Inflammatory macrophage (primary cell): ENCODE results near the gene AKT1S1.

Source experiments
- DNase-seq, 2 donors: peaks; one replicate each; pipeline ENCODE4 v3.0.0-alpha.2; 2020 to 2022

The AKT1S1 gene

DNA sequence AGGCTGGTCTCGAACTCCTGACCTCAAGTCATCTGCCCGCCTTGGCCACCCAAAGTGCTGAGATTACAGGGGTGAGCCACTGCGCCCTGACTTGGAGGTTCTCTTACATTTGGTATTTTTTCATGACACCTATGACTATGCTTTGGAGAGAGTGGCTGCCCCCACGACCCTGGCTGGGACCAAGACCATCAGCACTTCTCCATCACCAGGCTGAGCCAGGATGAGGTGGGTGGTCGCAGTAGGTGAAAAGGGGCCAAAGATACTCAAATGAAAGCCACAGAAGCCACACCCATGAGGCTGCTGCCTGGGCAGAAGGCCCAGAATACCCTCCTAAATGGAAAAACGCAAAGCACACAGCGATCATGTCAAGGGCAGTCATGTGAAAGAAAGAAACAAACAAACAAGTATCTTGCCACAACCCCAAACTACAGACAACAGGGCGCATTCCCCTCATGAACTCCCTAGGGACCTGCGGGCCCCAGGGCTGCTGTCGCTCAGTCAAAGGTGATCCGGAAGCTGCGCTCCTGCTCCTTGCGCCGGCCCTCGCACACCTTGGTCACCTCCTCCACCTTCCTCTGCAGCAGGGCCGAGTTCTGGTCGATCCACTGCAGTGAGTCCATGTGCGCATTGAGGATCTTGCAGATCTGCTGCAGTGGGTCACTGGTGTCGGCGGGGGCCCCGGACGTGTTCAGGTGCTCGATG, 30.7 kb upstream of the AKT1S1 start:
- DNase-seq = no peak

DNA sequence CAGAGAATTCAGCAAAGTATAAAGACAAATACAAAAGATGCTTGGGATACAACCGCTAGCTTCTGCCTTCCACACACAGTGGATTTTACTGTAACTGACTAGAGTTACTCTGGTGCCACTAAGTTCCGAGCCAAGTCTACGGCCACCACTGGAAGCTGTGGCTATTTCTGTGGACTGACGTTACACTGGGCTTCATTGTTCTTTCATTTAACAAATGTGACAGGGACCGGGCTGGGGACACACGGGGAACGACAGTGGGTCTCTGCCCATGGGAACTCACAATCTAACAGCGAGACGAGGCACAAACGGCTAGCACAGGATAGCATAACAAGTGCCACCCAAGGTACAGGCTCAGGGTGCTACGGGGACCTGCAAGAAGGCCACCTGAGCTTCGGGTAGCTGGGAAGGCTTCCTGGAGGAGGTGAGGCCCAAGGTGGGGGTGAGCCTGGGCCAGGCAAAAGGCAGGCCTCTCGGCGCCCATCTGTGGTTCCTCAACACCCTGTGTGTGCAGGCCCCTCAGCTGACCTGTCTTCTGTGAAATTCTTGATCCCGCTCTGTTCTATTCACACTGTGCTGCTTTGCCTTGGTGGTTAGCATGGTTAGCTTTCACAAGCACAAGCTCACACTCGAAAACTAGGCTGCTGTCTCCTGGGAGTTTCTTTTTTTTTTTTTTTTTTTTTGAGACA, 29.9 kb upstream of the AKT1S1 start:
- no peak for DNase-seq

DNA sequence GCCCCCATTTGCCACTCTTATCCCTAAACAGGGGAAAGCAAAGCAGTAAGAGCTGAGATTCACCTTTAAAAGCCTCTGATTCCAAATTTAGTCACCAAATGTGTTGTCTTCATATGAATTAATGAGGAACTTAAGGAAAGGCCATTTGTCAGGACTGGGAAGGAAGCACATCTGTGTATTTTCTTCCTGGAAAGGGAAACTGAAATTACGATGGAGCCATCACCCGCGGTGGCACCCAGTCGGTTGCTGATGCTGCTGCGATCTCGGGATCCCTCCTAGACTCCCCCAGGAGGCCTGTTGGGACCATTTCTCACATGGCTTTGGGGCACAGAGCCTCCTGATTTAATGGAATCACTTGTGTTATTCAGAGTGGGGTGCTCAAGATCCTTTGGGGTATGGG, 27.0 kb upstream of the AKT1S1 start:
- DNase-seq = peak; percentile 33 to 43

DNA sequence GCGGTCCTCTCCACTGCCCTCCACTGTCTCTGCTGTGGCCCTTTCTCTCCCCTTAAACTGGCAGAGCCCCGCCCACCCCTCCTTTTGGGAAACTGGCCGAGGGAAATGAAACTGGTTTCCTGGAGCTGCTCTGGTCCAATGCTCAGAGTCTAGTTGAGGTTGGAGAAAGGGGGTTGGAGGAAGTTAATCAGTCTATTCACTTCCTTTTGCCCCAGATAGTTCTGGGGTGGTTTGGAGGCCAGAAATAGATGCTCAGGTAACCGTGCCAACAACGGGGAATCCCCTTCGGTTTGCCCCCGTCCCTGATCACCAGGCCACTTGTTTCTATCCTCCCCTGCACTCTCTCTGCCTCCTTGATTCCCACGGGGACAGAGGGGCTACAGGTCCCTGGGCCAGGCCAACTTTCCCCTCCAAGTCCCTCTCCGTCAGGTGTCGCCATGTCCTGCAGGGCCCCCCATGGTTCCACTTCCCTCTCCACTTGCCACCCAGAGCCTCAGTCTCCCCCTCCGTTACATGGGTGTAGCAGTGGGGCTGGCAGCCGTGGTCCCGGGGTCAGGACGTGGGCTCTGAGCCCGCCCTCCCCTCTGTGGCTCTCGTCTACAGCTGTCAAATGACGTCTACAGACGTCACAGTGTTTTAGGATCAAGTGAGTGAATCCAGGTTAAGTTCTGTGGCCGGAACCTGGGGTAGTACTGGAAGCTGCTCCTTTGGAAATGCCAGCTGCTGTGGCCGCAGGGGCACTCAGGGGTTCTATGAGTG, 19.9 kb upstream of the AKT1S1 start, which contains the start of gene IL4I1:
IL4I1 (minus strand) TSS at position 25 of the 759 bp plus-strand sequence. CDS start 727 bp downstream, outside the sequence.
- DNase-seq = peak; percentile 86 to 89

GRCh38 chr19:49895566-49896297, 18.6 kb upstream of the AKT1S1 start:
- DNase-seq = no peak

- DNase-seq = peak in 1 of 2 donors; percentile 29
These were observed 17.9 kb upstream of the AKT1S1 start for GRCh38 chr19:49894879-49895565.

- DNase-seq = no peak
These were observed 17.0 kb upstream of the AKT1S1 start for GRCh38 chr19:49894011-49894664.

DNA sequence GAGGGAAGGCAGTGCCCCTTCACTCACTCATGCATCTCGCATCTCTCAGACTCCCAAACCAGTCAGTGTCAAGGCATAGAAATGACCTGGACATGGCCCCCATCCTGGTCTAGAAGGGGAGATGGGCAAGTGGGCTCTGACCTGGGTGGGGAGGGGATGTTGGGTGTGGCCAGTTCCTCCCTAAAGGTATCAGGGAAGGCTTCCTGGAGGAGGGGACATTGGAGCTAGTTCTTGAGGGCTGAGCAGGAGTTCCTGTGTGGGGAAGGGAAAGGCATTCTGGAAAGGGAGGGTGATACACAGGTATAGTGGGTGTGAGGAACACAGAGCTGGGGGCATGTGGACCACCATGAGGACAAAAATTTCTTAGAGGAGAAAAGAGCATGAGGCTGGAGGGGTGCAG, 15.6 kb upstream of the AKT1S1 start:
- DNase-seq = no peak

DNA sequence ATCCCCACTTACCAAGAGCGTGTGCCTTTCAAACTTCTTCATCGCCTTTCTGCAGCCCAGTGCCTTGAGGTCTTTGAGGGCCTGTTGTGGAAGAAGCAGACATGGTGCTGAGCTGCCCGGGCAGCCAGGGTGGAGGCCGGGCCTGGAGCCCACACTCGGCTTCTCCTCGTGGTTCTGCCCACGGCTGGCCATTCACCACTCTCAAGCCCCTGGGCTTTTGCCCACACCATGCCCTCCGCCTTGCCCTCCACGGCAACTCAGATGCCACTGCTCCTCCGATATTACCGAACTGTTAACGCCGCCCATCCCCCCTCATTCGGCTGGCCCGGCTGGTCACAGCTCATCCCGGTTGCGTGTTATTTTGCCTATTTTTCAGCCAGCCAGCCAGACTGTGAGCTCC, 14.2 kb upstream of the AKT1S1 start:
- no peak for DNase-seq

- DNase-seq = no peak
These were observed 13.5 kb upstream of the AKT1S1 start for GRCh38 chr19:49890349-49891311.

- peak; percentile 80 to 82 for DNase-seq
These were observed 12.7 kb upstream of the AKT1S1 start for GRCh38 chr19:49889687-49890348.

DNA sequence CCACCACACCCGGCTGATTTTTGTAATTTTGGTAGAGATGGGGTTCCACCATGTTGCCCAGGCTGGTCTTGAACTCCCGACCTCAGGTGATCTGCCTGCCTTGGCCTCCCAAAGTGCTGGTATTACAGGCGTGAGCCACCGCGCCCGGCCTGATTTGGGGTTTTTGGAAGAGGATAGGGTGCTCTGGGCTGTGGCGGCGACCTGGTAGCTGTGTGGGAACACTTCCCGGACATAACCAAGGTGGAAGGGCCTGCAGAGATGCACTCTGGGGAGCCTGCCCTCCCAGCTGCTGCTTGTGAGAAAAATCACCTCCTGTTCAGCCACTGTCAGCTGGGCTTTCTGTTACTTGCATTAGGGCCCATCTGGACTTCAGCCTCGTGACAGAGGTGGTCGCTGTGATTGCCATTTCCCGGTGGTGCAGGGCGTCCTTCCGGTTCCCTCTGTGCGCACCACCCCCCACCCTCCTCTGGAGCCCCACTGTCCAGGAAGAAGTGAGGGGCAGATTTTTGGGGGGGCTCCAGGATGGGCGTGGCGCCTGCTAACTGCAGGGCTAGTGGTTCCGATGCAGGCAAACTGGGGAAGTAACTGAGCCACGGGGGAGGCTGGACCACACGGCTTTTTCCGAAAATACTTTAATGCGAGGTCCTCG, 12.0 kb upstream of the AKT1S1 start:
- no peak for DNase-seq

- DNase-seq = no peak
These were observed 11.3 kb upstream of the AKT1S1 start for GRCh38 chr19:49888510-49888824.

DNA sequence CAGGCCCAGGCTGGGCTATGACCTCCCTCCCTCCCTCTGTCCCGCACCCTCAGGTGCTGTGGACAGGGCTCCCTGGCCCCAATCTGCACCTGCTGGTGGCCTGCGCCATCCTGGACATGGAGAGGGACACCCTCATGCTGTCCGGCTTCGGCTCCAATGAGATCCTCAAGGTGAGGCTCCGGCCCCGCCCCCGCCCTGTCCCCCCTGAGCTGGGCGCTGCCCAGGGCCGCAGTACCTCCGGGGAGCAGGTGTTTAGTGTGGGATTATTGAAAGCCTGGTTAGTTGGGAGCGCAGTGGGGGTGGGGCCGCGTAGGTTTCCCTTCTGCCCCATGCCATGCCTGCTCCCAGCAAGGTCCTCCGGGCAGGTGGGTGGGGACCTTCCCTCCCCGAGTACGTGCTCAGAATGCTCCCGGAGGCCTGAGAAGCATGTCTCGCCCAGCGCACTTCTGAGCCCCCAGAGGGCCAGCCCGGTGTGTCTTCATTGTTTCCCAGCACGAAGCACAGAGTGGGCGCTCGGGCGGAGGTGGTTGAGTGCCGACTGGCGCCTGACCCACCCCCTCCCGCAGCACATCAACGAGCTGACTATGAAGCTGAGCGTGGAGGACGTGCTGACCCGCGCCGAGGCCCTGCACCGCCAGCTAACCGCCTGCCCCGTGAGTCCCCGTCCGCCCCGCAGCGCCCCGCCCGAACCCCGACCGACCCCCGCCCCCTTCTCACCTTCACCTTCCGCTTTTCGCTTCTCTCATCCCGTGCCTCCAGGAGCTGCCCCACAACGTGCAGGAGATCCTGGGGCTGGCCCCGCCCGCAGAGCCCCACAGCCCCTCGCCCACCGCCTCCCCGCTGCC, 10.7 kb upstream of the AKT1S1 start:
- DNase-seq = no peak

GRCh38 chr19:49887037-49887664, 10.0 kb upstream of the AKT1S1 start:
- no peak for DNase-seq

DNA sequence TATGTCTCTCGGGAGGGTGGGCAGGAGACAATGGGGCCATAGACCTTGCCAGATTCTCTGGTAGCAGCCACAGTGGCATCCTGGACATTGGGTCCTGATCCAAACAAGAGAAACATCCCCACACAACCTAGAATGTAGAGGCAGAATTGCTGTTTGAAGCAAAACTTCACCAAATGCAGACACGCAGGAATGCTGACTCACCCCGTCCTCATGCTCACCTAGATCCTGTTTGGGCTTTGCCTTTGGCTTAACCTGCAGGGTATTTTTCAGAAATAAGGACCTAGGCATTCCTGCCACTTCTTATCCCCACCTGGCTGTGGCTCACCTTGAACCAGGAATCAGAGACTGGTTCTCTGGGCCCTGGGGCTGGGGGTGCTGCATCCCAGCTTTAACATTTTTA, 7.6 kb upstream of the AKT1S1 start:
- DNase-seq = no peak

GRCh38 chr19:49884109-49884508, 7.0 kb upstream of the AKT1S1 start:
- DNase-seq = no peak

DNA sequence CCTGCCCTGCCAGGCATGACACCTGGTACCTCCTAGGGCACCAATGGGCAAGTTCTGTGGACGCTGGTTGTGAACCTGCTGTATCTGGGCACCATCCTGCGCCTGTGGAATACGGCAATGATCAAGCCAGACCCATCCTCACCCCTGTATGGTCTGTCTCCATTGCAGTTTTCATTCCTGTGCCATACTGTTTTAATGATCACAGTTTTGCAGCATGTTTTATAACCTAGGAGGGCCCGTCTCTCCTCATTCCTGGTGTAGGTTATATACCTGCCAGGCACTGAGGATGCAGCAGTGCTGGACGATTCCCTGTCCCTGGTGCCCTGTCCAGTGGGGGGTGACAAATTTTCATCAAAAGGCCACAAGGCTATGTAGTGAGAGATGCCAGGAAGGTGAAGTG, 5.9 kb upstream of the AKT1S1 start:
- DNase-seq = no peak
